ENCODE results near the gene ARHGAP12.
"Not testable (repeated sequence)": the region's sequence is repeated elsewhere in the genome, so short reads cannot be mapped to it uniquely, and the experiment has no call there.

Gene ARHGAP12

GRCh38 chr10:31816318-31816717, 112.3 kb downstream of the ARHGAP12 start:
- DNase-seq: no peak

- peak; percentile 5 to 34 for DNase-seq
Measured at GRCh38 chr10:31808258-31809218, 120.1 kb downstream of the ARHGAP12 start.

- no peak for DNase-seq
Measured at GRCh38 chr10:31804352-31804810, 124.2 kb downstream of the ARHGAP12 start.

GRCh38 chr10:31803606-31804351, 124.9 kb downstream of the ARHGAP12 start:
- DNase-seq: no peak

GRCh38 chr10:31799181-31799580, 129.4 kb downstream of the ARHGAP12 start:
- no peak for DNase-seq

- no peak for DNase-seq
Measured at GRCh38 chr10:31792745-31793144, 135.9 kb downstream of the ARHGAP12 start.

GRCh38 chr10:31789555-31789954, 139.1 kb downstream of the ARHGAP12 start:
- no peak for DNase-seq

GRCh38 chr10:31782701-31783100, 145.9 kb downstream of the ARHGAP12 start:
- peak in 1 of 2 donors; percentile 9 for DNase-seq

- no peak for DNase-seq
Measured at GRCh38 chr10:31780717-31781116, 147.9 kb downstream of the ARHGAP12 start.

GRCh38 chr10:31778627-31779026, 150.0 kb downstream of the ARHGAP12 start:
- no peak for DNase-seq

GRCh38 chr10:31776159-31776558, 152.5 kb downstream of the ARHGAP12 start:
- no peak for DNase-seq

- no peak for DNase-seq
Measured at GRCh38 chr10:31774928-31775650, 153.5 kb downstream of the ARHGAP12 start.

GRCh38 chr10:31774299-31774900, 154.2 kb downstream of the ARHGAP12 start:
- DNase-seq: no peak

- DNase-seq: no peak
Measured at GRCh38 chr10:31773749-31774298, 154.8 kb downstream of the ARHGAP12 start.

- DNase-seq: no peak
Measured at GRCh38 chr10:31771331-31771831, 157.2 kb downstream of the ARHGAP12 start.

- peak in 1 of 2 donors; percentile 11 for DNase-seq
Measured at GRCh38 chr10:31770307-31770902, 158.2 kb downstream of the ARHGAP12 start.

GRCh38 chr10:31769564-31769963, 159.1 kb downstream of the ARHGAP12 start:
- DNase-seq: no peak

GRCh38 chr10:31768935-31769334, 159.7 kb downstream of the ARHGAP12 start:
- DNase-seq: not testable (repeated sequence)

- DNase-seq: no peak
Measured at GRCh38 chr10:31768467-31768866, 160.2 kb downstream of the ARHGAP12 start.

GRCh38 chr10:31765541-31765940, 163.1 kb downstream of the ARHGAP12 start:
- no peak for DNase-seq

GRCh38 chr10:31762316-31762715, 166.3 kb downstream of the ARHGAP12 start:
- no peak for DNase-seq

GRCh38 chr10:31761156-31761555, 167.5 kb downstream of the ARHGAP12 start:
- no peak for DNase-seq

Data from bone marrow (tissue), 2 donors.